Cardiac muscle cell (in vitro differentiated cells and primary cell): Measurements from ENCODE around the gene GOLGA5. TPM values are rescaled to one million over a fixed set of nuclear protein-coding genes. Genes with fewer than 3 reads are reported as not detected.

ENCODE experiments used
- DNase-seq, 2 donors: peaks; one replicate each; pipeline versions ENCODE4 v3.0.0 to v3.0.0-alpha.2; 2010 to 2017; ENCODE audit warnings: low read depth in 1 of 2, low spot score in 1 of 2
- H3K27ac ChIP-seq: fragments of 200-600 bp; sonication (generic); 2 replicates; pipeline ENCODE4 v1.5.1; 2016
- H3K27me3 ChIP-seq: fragments of 200-600 bp; sonication (generic); 2 replicates; pipeline ENCODE4 v1.6.0; 2016; ENCODE audit warnings: control low read depth
- H3K36me3 ChIP-seq: fragments of 200-600 bp; sonication (generic); 2 replicates; pipeline ENCODE4 v1.5.1; 2016; ENCODE audit warnings: control low read depth
- H3K4me1 ChIP-seq: fragments of 200-600 bp; sonication (generic); 2 replicates; pipeline ENCODE4 v1.8.1; 2017; ENCODE audit warnings: low read depth, mild to moderate bottlenecking, mixed run types
- H3K4me3 ChIP-seq: fragments of 200-600 bp; sonication (generic); 2 replicates; pipeline ENCODE4 v1.5.1; 2016; ENCODE audit warnings: mild to moderate bottlenecking
- H3K9me3 ChIP-seq: fragments of 200-600 bp; sonication (generic); 2 replicates; pipeline ENCODE4 v1.5.1; 2017; ENCODE audit warnings: low read depth, mild to moderate bottlenecking, control low read depth
- CTCF ChIP-seq: IDR thresholded peaks from 2 replicates; pipeline ENCODE4 v1.5.1; 2012; ENCODE audit warnings: low read depth, mild to moderate bottlenecking, low read length
- polyA plus RNA-seq: library from polyadenylated mRNA; unstranded; fragments of >200 nt; fragmentation: Nextera tagmentation; extraction: Ambion mirVana; gene quantifications from 2 replicates; pipeline ENCODE4 v1.2.1, GENCODE V29; 2016
- total RNA-seq: library from RNA; depleted of rRNA; stranded (reverse); fragments of >200 nt; gene quantifications from 2 replicates; pipeline ENCODE4 v1.2.3, GENCODE V29; 2016

Gene GOLGA5
- total and polyA plus RNA-seq, 2 experiments from 2014 or later, result 21.8 to 32.5 TPM

GRCh38 chr14:92888896-92889295, 94.8 kb downstream of the GOLGA5 start:
- peaks cover 3% of the 10 kb centered on the region for H3K4me1 ChIP-seq
- H3K27me3 ChIP-seq, result no peaks in the 10 kb centered on the region
- no peak for TF ChIP-seq CTCF
- H3K27ac ChIP-seq, result no peak overlapping the region
- H3K36me3 ChIP-seq, result no peaks in the 10 kb centered on the region
- DNase-seq, result no peak
- H3K9me3 ChIP-seq, result no peaks in the 10 kb centered on the region
- H3K4me3 ChIP-seq, result no peak overlapping the region

Other genes starting within 250 kb of the GOLGA5 start
- 243 and 244 TPM in 2 replicates for gene LGMN, start 45.7 kb upstream of the GOLGA5 start, total RNA-seq
- 205 and 275 TPM in 2 replicates for gene LGMN, start 45.7 kb upstream of the GOLGA5 start, polyA plus RNA-seq
- gene CHGA, start 128.8 kb downstream of the GOLGA5 start, total RNA-seq, result 0.21 TPM in 1 of 2 replicates, not detected in the other
- 0.31 and 0.73 TPM in 2 replicates for gene CHGA, start 128.8 kb downstream of the GOLGA5 start, polyA plus RNA-seq